IMR-90 (cell line): Measurements from ENCODE around the gene ZNFX1. TPM values are rescaled to one million over a fixed set of nuclear protein-coding genes. Genes with fewer than 3 reads are reported as not detected.

Experiments
- ATAC-seq: fragments of 200-7000 bp; cut with Tn5 transposase; 2 replicates; pipeline ENCODE4 v1.9.1; 2020; ENCODE audit warnings: low read depth, mild to moderate bottlenecking, moderate library complexity
- BruUV-seq: library from RNA; stranded (reverse); fragments of 400-500 nt; replicated peaks from 2 replicates; lab custom pipeline; 2021; lab: Mats Ljungman, UMichigan
- CTCF ChIA-PET: fragments of 300-600 bp; formaldehyde crosslinking; extraction: SDS; loops from one replicate; lab custom pipeline; 2021; ENCODE audit warnings: antibody characterized with exemption; lab: Yijun Ruan, JAX
- POLR2A ChIA-PET: fragments of 300-600 bp; sonication (Branson Sonifier 250); formaldehyde crosslinking; loops from one replicate; lab custom pipeline; 2022; ENCODE audit warnings: antibody characterized with exemption; ENCODE audit not compliant: unreplicated experiment; lab: Charles Lee
- DNase-seq: peaks from one replicate; pipeline ENCODE4 v3.0.0; 2013
- H2AFZ ChIP-seq: replicated peaks from 2 replicates; pipeline ENCODE3; 2013; ENCODE audit warnings: low read length, mild to moderate bottlenecking; ENCODE audit not compliant: poor library complexity
- H2AK5ac ChIP-seq: 2 replicates; pipeline ENCODE4 v1.6.1; 2013; ENCODE audit warnings: low read depth, low read length, inconsistent platforms
- H2AK9ac ChIP-seq: replicated peaks from 2 replicates; pipeline ENCODE3; 2013; ENCODE audit warnings: mild to moderate bottlenecking, low read depth, low read length, moderate library complexity; ENCODE audit not compliant: poor library complexity
- H2BK120ac ChIP-seq: 2 replicates; pipeline ENCODE4 v1.6.1; 2013; ENCODE audit warnings: low read depth, low read length, inconsistent platforms
- H2BK15ac ChIP-seq: 3 replicates; pipeline ENCODE4 v1.6.1; 2013; ENCODE audit warnings: low read depth, low read length, inconsistent platforms
- H2BK20ac ChIP-seq: 2 replicates; pipeline ENCODE4 v1.6.1; 2013; ENCODE audit warnings: low read depth, mild to moderate bottlenecking, inconsistent platforms, low read length, moderate library complexity
- H2BK5ac ChIP-seq: 2 replicates; pipeline ENCODE4 v1.6.1; 2013; ENCODE audit warnings: mild to moderate bottlenecking, low read depth, low read length, inconsistent platforms; ENCODE audit not compliant: poor library complexity, severe bottlenecking
- H3K14ac ChIP-seq: replicated peaks from 2 replicates; pipeline ENCODE4 v1.6.1; 2013; ENCODE audit warnings: low read depth, low read length, inconsistent platforms
- H3K18ac ChIP-seq: 2 replicates; pipeline ENCODE4 v1.6.1; 2013; ENCODE audit warnings: low read depth, low read length, control low read depth
- H3K23ac ChIP-seq: 2 replicates; pipeline ENCODE4 v1.6.1; 2013; ENCODE audit warnings: low read depth, low read length, inconsistent platforms
- H3K27ac ChIP-seq: 2 replicates; pipeline ENCODE4 v1.5.1; 2013; ENCODE audit warnings: mild to moderate bottlenecking, control low read depth, low read length; ENCODE audit not compliant: insufficient read depth
- H3K27me3 ChIP-seq: 2 replicates; pipeline ENCODE4 v1.6.1; 2013; ENCODE audit warnings: low read length; ENCODE audit not compliant: control insufficient read depth, insufficient read depth
- H3K36me3 ChIP-seq: 2 replicates; pipeline ENCODE4 v1.6.1; 2013; ENCODE audit warnings: low read length, mixed read lengths; ENCODE audit not compliant: control insufficient read depth, insufficient read depth
- H3K4ac ChIP-seq: 2 replicates; pipeline ENCODE4 v1.6.1; 2013; ENCODE audit warnings: low read depth, low read length, inconsistent platforms
- H3K4me1 ChIP-seq: 2 replicates; pipeline ENCODE4 v1.6.1; 2013; ENCODE audit warnings: low read length, mixed read lengths; ENCODE audit not compliant: control insufficient read depth, insufficient read depth
- H3K4me2 ChIP-seq: 2 replicates; pipeline ENCODE4 v1.6.1; 2013; ENCODE audit warnings: low read depth, mild to moderate bottlenecking, control low read depth, low read length, moderate library complexity
- H3K4me3 ChIP-seq: 2 replicates; pipeline ENCODE4 v1.5.1; 2013; ENCODE audit warnings: low read depth, mild to moderate bottlenecking, control low read depth, low read length, moderate library complexity; ENCODE audit not compliant: insufficient read depth
- H3K56ac ChIP-seq: 2 replicates; pipeline ENCODE4 v1.6.1; 2013; ENCODE audit warnings: low read length, inconsistent platforms; ENCODE audit not compliant: insufficient read depth; ENCODE audit errors: extremely low read depth
- H3K79me1 ChIP-seq, 2 experiments: 2 replicates each; pipeline ENCODE4 v1.6.1; 2013; ENCODE audit warnings: low read length in 2 of 2, inconsistent platforms in 1 of 2, low read depth in 1 of 2
- H3K9ac ChIP-seq: 2 replicates; pipeline ENCODE4 v1.6.1; 2013; ENCODE audit warnings: low read depth, low read length, control low read depth
- H3K9me1 ChIP-seq: 2 replicates; pipeline ENCODE4 v1.6.1; 2013; ENCODE audit warnings: low read length, inconsistent platforms; ENCODE audit not compliant: insufficient read depth
- H3K9me3 ChIP-seq: 2 replicates; pipeline ENCODE4 v1.6.1; 2013; ENCODE audit warnings: low read length; ENCODE audit not compliant: control insufficient read depth, insufficient read depth
- H4K20me1 ChIP-seq: 2 replicates; pipeline ENCODE4 v1.6.1; 2013; ENCODE audit warnings: low read length, inconsistent platforms; ENCODE audit not compliant: insufficient read depth
- H4K5ac ChIP-seq: 2 replicates; pipeline ENCODE4 v1.6.1; 2013; ENCODE audit warnings: mild to moderate bottlenecking, low read depth, low read length, control low read depth
- H4K8ac ChIP-seq, 2 experiments: 2 replicates each; pipeline ENCODE4 v1.6.1; 2013; ENCODE audit warnings: low read depth in 2 of 2, low read length in 2 of 2, control low read depth in 1 of 2, inconsistent platforms in 1 of 2
- H4K91ac ChIP-seq: 2 replicates; pipeline ENCODE4 v1.6.1; 2013; ENCODE audit warnings: low read depth, low read length, inconsistent platforms; ENCODE audit not compliant: insufficient read depth
- BHLHE40 ChIP-seq: fragments of 150-350 bp; IDR thresholded peaks from 2 replicates; pipeline ENCODE4 v1.6.1; 2016; ENCODE audit warnings: mild to moderate bottlenecking, low read depth, low read length
- MAFK ChIP-seq: IDR thresholded peaks from 2 replicates; pipeline ENCODE4 v1.6.1; 2012; ENCODE audit warnings: low read depth, low read length, improper control_type of control experiment
- RFX5 ChIP-seq: IDR thresholded peaks from 2 replicates; pipeline ENCODE4 v1.8.0; 2012; ENCODE audit warnings: low read depth, mild to moderate bottlenecking, low read length, moderate library complexity
- WGBS, 2 experiments: methylation state at CpG; one replicate each; pipeline versions ENCODE4 v1.1.5 to v1.1.7; 2013; ENCODE audit warnings: missing lambda C conversion rate in 2 of 2; ENCODE audit not compliant: insufficient read length in 1 of 2; ENCODE audit errors: extremely low coverage in 2 of 2; 5-methylcytosine and 5-hydroxymethylcytosine counted together
- dilution Hi-C: fragments of 300-500 bp; cut with HindIII; formaldehyde crosslinking; loops from one replicate; pipeline ENCODE4 v1.14.3; 2018; ENCODE audit warnings: low sequenced_read_pairs; ENCODE audit not compliant: unreplicated experiment
- in situ Hi-C: fragments of 300-500 bp; cut with MboI; formaldehyde crosslinking; loops from 3 replicates; pipeline ENCODE4 v1.14.3; 2019; ENCODE audit warnings: low sequenced_read_pairs, inconsistent platforms, mixed read lengths
- intact Hi-C: fragments of 100-400 bp; cut with micrococcal nuclease; formaldehyde crosslinking; loops from 2 replicates; pipeline ENCODE4 v1.10.0; 2022
- polyA plus RNA-seq, 3 experiments: library from polyadenylated mRNA; depleted of rRNA; stranded (reverse); fragments of >200 nt; gene quantifications; 2 replicates each; pipeline ENCODE4 v1.2.3, GENCODE V29; 2012; ENCODE audit warnings: low replicate concordance in 1 of 3
- total RNA-seq: library from RNA; depleted of rRNA; stranded (reverse); fragments of >200 nt; gene quantifications from 2 replicates; pipeline ENCODE4 v1.2.3, GENCODE V29; 2012
- TF ChIP-seq, protein P1 (sequence below): fragments of 150-350 bp; IDR thresholded peaks from 2 replicates; pipeline ENCODE4 v1.6.1; 2016; ENCODE audit warnings: low read depth, mild to moderate bottlenecking, low read length, moderate library complexity, borderline replicate concordance

Gene ZNFX1
- total and polyA plus RNA-seq, 2 of the 4 experiments (the other 2 are of a cell fraction) = 10.9 to 60.9 TPM

DNA sequence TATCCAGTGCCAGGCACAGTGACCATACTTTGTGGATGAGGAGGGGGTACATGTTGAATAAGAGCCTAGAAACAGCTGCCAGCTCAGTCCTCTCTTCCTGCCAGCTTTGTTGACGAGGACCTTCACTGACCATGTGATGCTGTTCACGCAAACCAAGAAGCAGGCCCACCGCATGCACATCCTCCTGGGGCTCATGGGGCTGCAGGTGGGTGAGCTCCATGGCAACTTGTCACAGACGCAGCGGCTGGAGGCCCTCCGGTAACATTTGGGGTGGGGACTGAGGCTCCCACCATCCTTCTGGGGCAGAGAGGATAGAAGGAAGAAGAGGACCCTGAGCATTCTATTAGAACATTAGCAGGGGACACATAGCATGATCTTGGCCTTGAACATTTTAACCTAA lies 43.0 kb downstream of the ZNFX1 start:
- H3K4me2 ChIP-seq = no peak overlapping the region
- H3K27ac ChIP-seq = no peak overlapping the region
- intact Hi-C loops (no loop called here), dilution Hi-C loops (no loop called here), in situ Hi-C loops (no loop called here)
- H2AFZ ChIP-seq = no peak overlapping the region
- peaks cover 73% of the 10 kb centered on the region for H3K36me3 ChIP-seq
- H3K9ac ChIP-seq = no peak overlapping the region
- TF ChIP-seq, protein P1, sequence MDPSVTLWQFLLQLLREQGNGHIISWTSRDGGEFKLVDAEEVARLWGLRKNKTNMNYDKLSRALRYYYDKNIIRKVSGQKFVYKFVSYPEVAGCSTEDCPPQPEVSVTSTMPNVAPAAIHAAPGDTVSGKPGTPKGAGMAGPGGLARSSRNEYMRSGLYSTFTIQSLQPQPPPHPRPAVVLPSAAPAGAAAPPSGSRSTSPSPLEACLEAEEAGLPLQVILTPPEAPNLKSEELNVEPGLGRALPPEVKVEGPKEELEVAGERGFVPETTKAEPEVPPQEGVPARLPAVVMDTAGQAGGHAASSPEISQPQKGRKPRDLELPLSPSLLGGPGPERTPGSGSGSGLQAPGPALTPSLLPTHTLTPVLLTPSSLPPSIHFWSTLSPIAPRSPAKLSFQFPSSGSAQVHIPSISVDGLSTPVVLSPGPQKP = no peak
- TF ChIP-seq RFX5 (no peak), BHLHE40 (no peak), MAFK (no peak)
- no peak overlapping the region for H3K4me3 ChIP-seq
- BruUV-seq = no TSS peak
- no peak overlapping the region for H2AK9ac ChIP-seq
- peaks cover 3% of the 10 kb centered on the region; the same call in 1 of the 2 replicates for H3K4me1 ChIP-seq
- H3K9me1 ChIP-seq = no peaks in the 10 kb centered on the region
- no peak overlapping the region for H2BK20ac ChIP-seq
- H4K91ac ChIP-seq = no peak overlapping the region
- no peaks in the 10 kb centered on the region for H3K9me3 ChIP-seq
- H3K18ac ChIP-seq = no peak overlapping the region
- H3K4ac ChIP-seq = no peak overlapping the region
- CTCF ChIA-PET = no interaction called here
- H2AK5ac ChIP-seq = no peak overlapping the region
- H4K8ac ChIP-seq = no peak overlapping the region
- WGBS, 2 experiments = 96% methylated on average over 4 of the region's 6 CpGs; no CpG with 5 or more reads in 1 of the 2 experiments
- POLR2A ChIA-PET = no interaction called here
- no peak overlapping the region for H4K5ac ChIP-seq
- no peak overlapping the region for H3K56ac ChIP-seq
- H3K27me3 ChIP-seq = no peaks in the 10 kb centered on the region
- H2BK15ac ChIP-seq = no peak overlapping the region
- H4K20me1 ChIP-seq = no peaks in the 10 kb centered on the region
- H2BK5ac ChIP-seq = no peak overlapping the region
- no peak for ATAC-seq
- H3K23ac ChIP-seq = no peak overlapping the region
- no peak overlapping the region for H2BK120ac ChIP-seq
- no peak overlapping the region for H3K14ac ChIP-seq
- DNase-seq = no peak
- H3K79me1 ChIP-seq = no peaks in the 10 kb centered on the region
